GM21423 (cell line): ENCODE measurements around the gene MAST2.

Experiments
- ATAC-seq: cut with Tn5 transposase; IDR thresholded peaks from one replicate; pipeline ENCODE4 v1.9.1; 2021; ENCODE audit warnings: mild to moderate bottlenecking, moderate library complexity; ENCODE audit not compliant: unreplicated experiment

MAST2 gene

GRCh38 chr1:45974541-45975269 lies 171.3 kb downstream of the MAST2 start:
- no peak for ATAC-seq

GRCh38 chr1:45976623-45977022 lies 173.2 kb downstream of the MAST2 start:
- no peak for ATAC-seq

GRCh38 chr1:45979074-45979777 lies 175.8 kb downstream of the MAST2 start:
- no peak for ATAC-seq

GRCh38 chr1:45979778-45980176 lies 176.4 kb downstream of the MAST2 start:
- ATAC-seq = no peak

GRCh38 chr1:45982359-45982758 lies 178.9 kb downstream of the MAST2 start:
- no peak for ATAC-seq

GRCh38 chr1:45983967-45984366 lies 180.6 kb downstream of the MAST2 start:
- no peak for ATAC-seq

GRCh38 chr1:45987204-45987603 lies 183.8 kb downstream of the MAST2 start:
- no peak for ATAC-seq

GRCh38 chr1:45989249-45989648 lies 185.8 kb downstream of the MAST2 start:
- no peak for ATAC-seq

GRCh38 chr1:45994423-45994822 lies 191.0 kb downstream of the MAST2 start:
- ATAC-seq = no peak

- no peak for ATAC-seq
Measured at GRCh38 chr1:45995298-45995697, 191.9 kb downstream of the MAST2 start.

- ATAC-seq = no peak
Measured at GRCh38 chr1:45998020-45998617, 194.7 kb downstream of the MAST2 start.

- no peak for ATAC-seq
Measured at GRCh38 chr1:45999507-45999906, 196.1 kb downstream of the MAST2 start.

GRCh38 chr1:46001081-46001785 lies 197.8 kb downstream of the MAST2 start:
- no peak for ATAC-seq

- ATAC-seq = no peak
Measured at GRCh38 chr1:46002551-46003150, 199.2 kb downstream of the MAST2 start.

- no peak for ATAC-seq
Measured at GRCh38 chr1:46003315-46003714, 199.9 kb downstream of the MAST2 start.

- ATAC-seq = no peak
Measured at GRCh38 chr1:46004492-46004891, 201.1 kb downstream of the MAST2 start.

GRCh38 chr1:46005594-46005993 lies 202.2 kb downstream of the MAST2 start:
- no peak for ATAC-seq

GRCh38 chr1:46008585-46008984 lies 205.2 kb downstream of the MAST2 start:
- no peak for ATAC-seq

GRCh38 chr1:46010611-46011010 lies 207.2 kb downstream of the MAST2 start:
- ATAC-seq = no peak

GRCh38 chr1:46011121-46011695 lies 207.8 kb downstream of the MAST2 start:
- no peak for ATAC-seq

GRCh38 chr1:46012236-46012635 lies 208.8 kb downstream of the MAST2 start:
- no peak for ATAC-seq
